Lung (tissue), 12 donors: ENCODE measurements around the gene LRRC30. TPM values are rescaled to one million over a fixed set of nuclear protein-coding genes. Genes with fewer than 3 reads are reported as not detected.

ENCODE experiments used
- ATAC-seq: fragments of 200-7000 bp; cut with Tn5 transposase; one replicate; pipeline ENCODE4 v1.9.1; 2020; ENCODE audit warnings: moderate number of reproducible peaks; ENCODE audit not compliant: insufficient read depth, low FRiP score
- DNase-seq, 3 donors: peaks; one replicate each; pipeline ENCODE4 v3.0.0-alpha.2; 2013 to 2017
- H3K27ac ChIP-seq, 2 donors: one replicate each; pipeline ENCODE4 v1.5.1; 2013; ENCODE audit warnings: mild to moderate bottlenecking in 2 of 2, moderate library complexity in 2 of 2, control low read depth in 1 of 2, inconsistent platforms in 1 of 2, low read depth in 1 of 2, low read length in 1 of 2
- H3K27me3 ChIP-seq, 3 donors: one replicate each; pipeline ENCODE4 v1.5.1; 2013; ENCODE audit warnings: low read length in 2 of 3; ENCODE audit not compliant: control insufficient read depth in 3 of 3, insufficient read depth in 3 of 3
- H3K36me3 ChIP-seq, 4 donors: one replicate each; pipeline ENCODE4 v1.5.1; 2013; ENCODE audit warnings: low read length in 4 of 4, mild to moderate bottlenecking in 1 of 4, moderate library complexity in 1 of 4; ENCODE audit not compliant: control insufficient read depth in 4 of 4, insufficient read depth in 4 of 4
- H3K4me1 ChIP-seq, 5 donors: one replicate each; pipeline ENCODE4 v1.5.1; 2013; ENCODE audit warnings: low read length in 5 of 5, mild to moderate bottlenecking in 2 of 5, moderate library complexity in 1 of 5; ENCODE audit not compliant: control insufficient read depth in 5 of 5, insufficient read depth in 5 of 5
- H3K4me3 ChIP-seq: one replicate; pipeline ENCODE4 v1.5.1; 2013; ENCODE audit warnings: mild to moderate bottlenecking, control low read depth, moderate library complexity
- H3K9ac ChIP-seq, 2 donors: one replicate each; pipeline ENCODE4 v1.5.1; 2013; ENCODE audit warnings: low read length in 2 of 2, control low read depth in 1 of 2; ENCODE audit not compliant: insufficient read depth in 1 of 2
- H3K9me3 ChIP-seq, 4 donors: one replicate each; pipeline ENCODE4 v1.5.1; 2013; ENCODE audit warnings: low read length in 3 of 4, mild to moderate bottlenecking in 1 of 4, moderate library complexity in 1 of 4; ENCODE audit not compliant: control insufficient read depth in 4 of 4, insufficient read depth in 3 of 4
- WGBS, 2 donors: extraction: QIAGEN DNeasy Blood & Tissue Kit; methylation state at CpG; one replicate each; pipeline ENCODE4 v1.1.7; 2013; 5-methylcytosine and 5-hydroxymethylcytosine counted together
- polyA plus RNA-seq, 2 donors: library from polyadenylated mRNA; stranded (reverse); fragments of 200-250 nt; gene quantifications; one replicate each; pipeline ENCODE4 v1.2.1, GENCODE V29; 2013
- total RNA-seq, 2 donors: library from RNA; depleted of rRNA in 1 of 2; stranded (reverse); fragments of >200 nt in 1 of 2; gene quantifications; one replicate each; pipeline ENCODE4 v1.2.1, GENCODE V29; 2014 to 2021
- TF ChIP-seq, protein P1 (sequence below): IDR thresholded peaks from 2 replicates; pipeline ENCODE4 v1.5.1; 2012; ENCODE audit warnings: mild to moderate bottlenecking; ENCODE audit errors: control extremely low read depth, extremely low read depth
- donor health status: control.
- donor health status: control.
- donor health status: Bipolar disorder and iron deficiency.
- donor health status: healthy.
- donor health status: DM: yes; HTN: yes; CAD: no.

Gene LRRC30
- total and polyA plus RNA-seq, 4 donors = not detected

DNA sequence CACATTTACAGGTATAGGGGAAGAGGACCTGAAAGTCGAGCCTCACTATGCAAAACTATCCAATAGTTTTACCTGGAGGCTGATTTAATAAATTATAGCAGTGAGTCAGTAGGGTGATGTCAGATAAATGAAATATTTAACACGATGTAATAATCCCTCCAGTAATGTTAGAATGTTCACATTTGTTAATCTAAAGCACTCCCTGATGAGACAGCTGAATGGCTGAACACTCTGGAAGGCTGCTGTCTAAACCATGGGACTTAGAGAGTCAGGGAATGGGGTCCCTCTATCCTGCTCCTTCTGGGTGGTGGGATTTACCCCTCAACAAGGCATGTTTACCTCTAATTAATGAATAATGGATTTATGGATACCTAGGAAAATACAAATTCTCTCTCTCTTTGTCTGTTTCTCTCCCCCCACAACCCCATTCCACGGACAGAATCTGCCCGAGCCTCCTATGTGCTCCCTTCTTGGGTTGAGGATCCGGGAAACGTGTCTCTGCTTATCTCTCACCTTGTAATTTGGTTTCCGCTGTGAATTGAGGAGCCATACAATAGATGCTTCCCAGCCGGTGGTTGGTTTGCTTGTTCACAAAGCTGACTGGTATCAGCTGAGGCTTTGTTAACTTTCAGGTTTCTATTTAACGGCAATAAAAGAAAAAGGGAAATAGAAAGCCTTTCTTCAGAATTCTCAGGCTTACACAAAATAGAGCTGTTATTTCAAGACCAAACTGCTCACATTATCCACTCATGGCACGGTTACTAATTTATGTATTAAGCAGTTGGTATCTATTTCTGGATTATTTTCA is 25.9 kb downstream of the LRRC30 start:
- peaks cover 0 to 5% (median 3%) of the 10 kb centered on the region in 3 donors for H3K27me3 ChIP-seq
- ATAC-seq = no peak
- no peak overlapping the region for H3K4me3 ChIP-seq
- DNase-seq = no peak
- WGBS, 2 donors = 75 to 81% methylated on average over 10 of the region's 10 CpGs
- no peak overlapping the region for H3K9ac ChIP-seq
- H3K9me3 ChIP-seq = no peaks in the 10 kb centered on the region
- TF ChIP-seq, protein P1, sequence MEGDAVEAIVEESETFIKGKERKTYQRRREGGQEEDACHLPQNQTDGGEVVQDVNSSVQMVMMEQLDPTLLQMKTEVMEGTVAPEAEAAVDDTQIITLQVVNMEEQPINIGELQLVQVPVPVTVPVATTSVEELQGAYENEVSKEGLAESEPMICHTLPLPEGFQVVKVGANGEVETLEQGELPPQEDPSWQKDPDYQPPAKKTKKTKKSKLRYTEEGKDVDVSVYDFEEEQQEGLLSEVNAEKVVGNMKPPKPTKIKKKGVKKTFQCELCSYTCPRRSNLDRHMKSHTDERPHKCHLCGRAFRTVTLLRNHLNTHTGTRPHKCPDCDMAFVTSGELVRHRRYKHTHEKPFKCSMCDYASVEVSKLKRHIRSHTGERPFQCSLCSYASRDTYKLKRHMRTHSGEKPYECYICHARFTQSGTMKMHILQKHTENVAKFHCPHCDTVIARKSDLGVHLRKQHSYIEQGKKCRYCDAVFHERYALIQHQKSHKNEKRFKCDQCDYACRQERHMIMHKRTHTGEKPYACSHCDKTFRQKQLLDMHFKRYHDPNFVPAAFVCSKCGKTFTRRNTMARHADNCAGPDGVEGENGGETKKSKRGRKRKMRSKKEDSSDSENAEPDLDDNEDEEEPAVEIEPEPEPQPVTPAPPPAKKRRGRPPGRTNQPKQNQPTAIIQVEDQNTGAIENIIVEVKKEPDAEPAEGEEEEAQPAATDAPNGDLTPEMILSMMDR = no peak
- H3K36me3 ChIP-seq = no peaks in the 10 kb centered on the region
- H3K4me1 ChIP-seq = peaks cover 0 to 5% (median 0%) of the 10 kb centered on the region in 5 donors
- no peak overlapping the region for H3K27ac ChIP-seq

DNA sequence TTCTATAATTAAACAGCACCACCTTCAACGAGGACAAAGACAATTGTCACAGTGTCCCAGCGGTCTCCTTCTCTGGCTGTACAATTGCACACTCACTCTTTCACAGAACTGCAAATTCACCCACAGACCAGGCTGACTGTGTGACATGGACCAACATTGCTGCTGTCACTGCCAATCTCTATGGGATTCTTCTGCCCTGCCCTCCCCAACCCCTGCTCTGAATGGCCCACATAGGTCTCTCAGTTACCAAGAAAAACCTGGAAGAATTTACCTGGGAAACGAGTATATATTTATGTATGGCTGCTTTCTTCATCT is 26.5 kb downstream of the LRRC30 start:
- TF ChIP-seq, protein P1 = no peak
- Histone ChIP-seq H3K27me3 (peaks cover 0 to 5% (median 3%) of the 10 kb centered on the region in 3 donors), H3K4me1 (peaks cover 0 to 5% (median 0%) of the 10 kb centered on the region in 5 donors), H3K36me3 (no peaks in the 10 kb centered on the region), H3K4me3 (no peak overlapping the region), H3K9me3 (no peaks in the 10 kb centered on the region), H3K9ac (no peak overlapping the region), H3K27ac (no peak overlapping the region)
- 80 to 87% methylated on average over 3 of the region's 3 CpGs for WGBS, 2 donors
- no peak for DNase-seq
- no peak for ATAC-seq

- DNase-seq (peak; percentile 35 to 68 (median 46)), ATAC-seq (no peak)
- Histone ChIP-seq H3K27ac (no peak overlapping the region), H3K4me1 (peaks cover 0 to 5% (median 0%) of the 10 kb centered on the region in 5 donors), H3K27me3 (peaks cover 0 to 5% (median 3%) of the 10 kb centered on the region in 3 donors), H3K36me3 (no peaks in the 10 kb centered on the region), H3K4me3 (no peak overlapping the region), H3K9ac (no peak overlapping the region), H3K9me3 (no peaks in the 10 kb centered on the region)
- 59 to 74% methylated on average over 6 of the region's 6 CpGs for WGBS, 2 donors
- TF ChIP-seq, protein P1 = no peak
Observed at GRCh38 chr18:7259475-7259874, 28.6 kb downstream of the LRRC30 start.
